ENCODE data around the gene USP7. TPM values are rescaled to one million over a fixed set of nuclear protein-coding genes. Genes with fewer than 3 reads are reported as not detected.

The USP7 gene
- total RNA-seq, result 10 to 100 TPM; 42.2 to 57.4 TPM

DNA sequence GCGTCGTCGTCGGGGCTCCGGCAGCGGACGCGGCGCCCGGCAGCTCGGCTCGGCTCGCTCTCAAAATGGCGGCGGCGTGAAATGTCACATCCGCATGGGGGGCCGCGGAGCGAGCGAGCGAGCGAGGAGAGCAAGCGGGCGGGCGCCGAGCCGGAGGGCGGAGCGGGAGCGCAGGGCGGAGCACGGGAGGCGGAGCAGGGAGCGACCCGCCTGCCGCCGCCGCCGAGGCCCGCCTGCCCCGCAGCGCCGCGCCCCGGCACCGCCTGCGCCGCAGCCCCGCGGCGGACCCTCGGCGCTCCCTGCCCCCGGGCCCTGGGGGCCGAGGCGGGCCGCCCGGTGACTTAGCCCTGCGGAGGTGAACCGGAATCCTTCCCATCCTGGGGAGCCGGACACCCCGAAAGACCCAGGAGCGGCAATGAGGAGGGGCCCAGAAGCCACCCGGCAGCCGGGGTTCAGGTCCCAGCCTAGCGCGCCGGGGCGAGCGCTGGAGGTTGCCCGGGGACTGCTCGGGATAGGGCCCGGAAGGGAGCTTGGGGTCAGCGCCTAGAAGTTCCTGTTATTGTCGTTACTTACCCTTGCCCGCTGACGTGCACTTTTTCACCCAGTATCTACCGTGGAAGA lies at the start of gene USP7:
USP7 (minus strand) TSS at position 86 of the 621 bp plus-strand sequence. CDS start 621 bp downstream, outside the sequence.
- H3K36me3 ChIP-seq, result no peaks in the 10 kb centered on the region
- H3K4me3 ChIP-seq, result peak within 1 kb of the TSS; percentile 73 to 78
- DNase-seq (ENCODE audit: low spot score), result peak; percentile 85
- H3K27me3 ChIP-seq, result no peaks in the 10 kb centered on the region
- H3K27ac ChIP-seq, result peak within 1 kb of the TSS; percentile 71 to 76
- TF ChIP-seq, protein P1, sequence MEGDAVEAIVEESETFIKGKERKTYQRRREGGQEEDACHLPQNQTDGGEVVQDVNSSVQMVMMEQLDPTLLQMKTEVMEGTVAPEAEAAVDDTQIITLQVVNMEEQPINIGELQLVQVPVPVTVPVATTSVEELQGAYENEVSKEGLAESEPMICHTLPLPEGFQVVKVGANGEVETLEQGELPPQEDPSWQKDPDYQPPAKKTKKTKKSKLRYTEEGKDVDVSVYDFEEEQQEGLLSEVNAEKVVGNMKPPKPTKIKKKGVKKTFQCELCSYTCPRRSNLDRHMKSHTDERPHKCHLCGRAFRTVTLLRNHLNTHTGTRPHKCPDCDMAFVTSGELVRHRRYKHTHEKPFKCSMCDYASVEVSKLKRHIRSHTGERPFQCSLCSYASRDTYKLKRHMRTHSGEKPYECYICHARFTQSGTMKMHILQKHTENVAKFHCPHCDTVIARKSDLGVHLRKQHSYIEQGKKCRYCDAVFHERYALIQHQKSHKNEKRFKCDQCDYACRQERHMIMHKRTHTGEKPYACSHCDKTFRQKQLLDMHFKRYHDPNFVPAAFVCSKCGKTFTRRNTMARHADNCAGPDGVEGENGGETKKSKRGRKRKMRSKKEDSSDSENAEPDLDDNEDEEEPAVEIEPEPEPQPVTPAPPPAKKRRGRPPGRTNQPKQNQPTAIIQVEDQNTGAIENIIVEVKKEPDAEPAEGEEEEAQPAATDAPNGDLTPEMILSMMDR (IDR thresholded peaks at IDR 0.05), result no peak
- H3K4me1 ChIP-seq, result peaks cover 0 to 40% of the 10 kb centered on the region in 2 donors
- H3K9me3 ChIP-seq, result no peaks in the 10 kb centered on the region

DNA sequence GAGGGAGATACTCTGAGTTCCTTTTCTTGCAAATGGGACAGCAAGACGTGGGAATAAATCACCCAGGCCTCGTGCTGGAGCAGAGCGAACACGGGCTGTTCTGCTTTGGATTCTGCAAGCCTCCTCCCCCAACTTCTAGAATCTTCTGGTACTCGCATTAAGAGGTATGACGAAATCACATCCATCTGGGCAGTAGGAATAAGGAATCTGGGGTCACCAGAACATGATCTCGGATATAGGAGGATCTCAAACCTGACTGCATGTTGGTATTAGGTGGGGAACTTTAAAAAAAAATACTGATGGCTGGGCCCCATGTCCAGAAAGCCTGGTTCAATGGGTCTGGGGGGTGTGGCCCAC lies 49.8 kb upstream of the USP7 start:
- Histone ChIP-seq H3K4me1 (peaks cover 0 to 7% of the 10 kb centered on the region in 2 donors), H3K27ac (no peak overlapping the region), H3K27me3 (no peaks in the 10 kb centered on the region), H3K36me3 (no peaks in the 10 kb centered on the region), H3K4me3 (no peak overlapping the region), H3K9me3 (peaks cover 0 to 8% of the 10 kb centered on the region in 2 donors)
- TF ChIP-seq, protein P1 (IDR thresholded peaks at IDR 0.05), result no peak
- no peak for DNase-seq (ENCODE audit: low spot score)

DNA sequence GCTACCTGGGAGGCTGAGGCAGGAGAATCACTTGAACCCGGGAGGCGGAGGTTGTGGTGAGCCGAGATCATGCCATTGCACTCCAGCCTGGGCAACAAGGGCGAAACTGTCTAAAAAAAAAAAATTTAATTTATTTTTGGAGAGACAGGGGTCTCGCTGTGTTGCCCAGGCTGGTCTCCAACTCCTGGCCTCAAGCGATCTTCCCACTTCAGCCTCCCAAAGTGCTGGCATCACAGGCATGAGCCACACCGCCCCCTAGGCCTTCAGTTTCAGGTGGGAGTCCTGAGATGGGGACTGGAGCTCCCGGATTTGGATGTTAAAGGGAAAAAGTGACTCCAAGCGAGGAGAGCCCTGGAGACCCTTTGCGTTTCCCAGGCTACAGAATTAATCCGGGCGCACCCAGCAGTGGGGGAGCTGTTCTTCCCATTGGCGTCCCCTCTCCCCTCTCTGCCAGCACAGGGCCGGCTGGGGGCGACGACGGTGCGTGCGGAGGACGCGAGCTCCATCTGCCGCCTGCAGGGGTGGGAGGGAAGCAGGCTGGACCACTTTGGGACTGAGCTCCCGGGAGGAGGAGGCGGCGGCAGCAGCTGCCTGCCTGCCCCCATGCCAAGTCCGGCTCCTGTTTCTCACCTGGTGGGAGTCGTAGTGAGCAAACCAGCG lies 49.3 kb upstream of the USP7 start:
- Histone ChIP-seq H3K27ac (no peak overlapping the region), H3K27me3 (no peaks in the 10 kb centered on the region), H3K9me3 (peaks cover 0 to 8% of the 10 kb centered on the region in 2 donors), H3K4me3 (no peak overlapping the region), H3K36me3 (no peaks in the 10 kb centered on the region), H3K4me1 (peaks cover 0 to 10% of the 10 kb centered on the region in 2 donors)
- no peak for DNase-seq (ENCODE audit: low spot score)
- TF ChIP-seq, protein P1 (IDR thresholded peaks at IDR 0.05), result peak in 1 of 2 donors; percentile 46

DNA sequence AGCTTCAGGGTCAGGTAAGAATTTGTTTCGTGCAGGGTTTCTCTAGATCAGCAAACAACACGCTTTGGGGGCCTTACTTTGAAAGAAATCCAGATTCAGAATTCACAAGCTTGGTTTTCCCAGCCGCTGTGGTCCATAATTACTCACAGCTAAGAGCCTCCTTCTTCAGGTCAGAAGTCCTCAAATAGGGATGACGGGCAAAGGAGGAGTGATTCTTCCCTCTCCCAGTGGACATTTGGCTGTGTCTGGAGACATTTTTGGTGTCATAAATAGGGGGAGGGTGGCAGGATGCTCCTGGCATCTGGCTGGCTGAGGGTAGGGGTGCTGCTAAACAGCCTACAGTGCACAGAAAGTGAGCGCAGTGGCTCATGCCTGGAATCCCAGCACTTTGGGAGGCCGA lies 48.6 kb upstream of the USP7 start:
- peaks cover 0 to 8% of the 10 kb centered on the region in 2 donors for H3K9me3 ChIP-seq
- TF ChIP-seq, protein P1 (IDR thresholded peaks at IDR 0.05), result no peak

DNA sequence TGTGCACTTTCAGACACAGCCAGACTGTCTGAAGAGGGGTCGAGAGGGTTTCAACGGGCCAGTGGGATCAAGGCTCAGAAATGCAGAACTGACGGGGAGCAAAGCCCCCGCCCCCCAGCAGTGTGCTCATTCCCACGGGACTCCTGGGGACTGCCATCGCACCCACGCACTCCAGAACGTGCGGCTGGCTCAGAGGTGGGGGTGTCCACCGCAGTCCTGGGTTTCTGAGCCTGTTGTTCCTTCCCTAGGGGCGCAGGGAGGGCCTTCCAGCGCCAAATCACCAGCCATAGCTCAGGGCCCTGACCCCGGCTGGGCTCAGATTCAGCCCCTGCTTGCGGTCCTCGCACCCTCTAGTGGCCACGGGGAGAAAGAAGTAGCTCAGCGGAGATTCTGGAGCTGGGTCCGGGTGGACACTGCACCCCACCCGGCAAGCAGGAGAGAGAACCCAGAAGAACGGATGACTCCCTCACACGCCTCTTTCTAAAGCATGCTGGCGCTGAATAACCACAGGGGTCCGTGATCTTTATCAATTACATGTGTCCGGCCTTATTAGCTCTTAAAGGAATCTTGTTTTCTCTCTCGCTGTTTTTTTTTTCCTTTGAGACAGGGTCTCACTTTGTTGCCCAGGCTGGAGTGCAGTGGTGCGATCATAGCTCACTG lies 45.0 kb upstream of the USP7 start:
- DNase-seq (ENCODE audit: low spot score), result peak; percentile 63

More for the DNA sequence above, 48.6 kb upstream of the USP7 start:
- Histone ChIP-seq H3K4me3 (no peak overlapping the region), H3K4me1 (peaks cover 0 to 10% of the 10 kb centered on the region in 2 donors), H3K27me3 (no peaks in the 10 kb centered on the region), H3K27ac (no peak overlapping the region), H3K36me3 (no peaks in the 10 kb centered on the region)
- DNase-seq (ENCODE audit: low spot score), result no peak

More for the DNA sequence above, 45.0 kb upstream of the USP7 start:
- Histone ChIP-seq H3K36me3 (no peaks in the 10 kb centered on the region), H3K27me3 (no peaks in the 10 kb centered on the region), H3K4me3 (peak overlapping the region; percentile 18 to 35), H3K4me1 (peaks cover 0 to 10% of the 10 kb centered on the region in 2 donors), H3K9me3 (no peaks in the 10 kb centered on the region), H3K27ac (no peak overlapping the region)
- TF ChIP-seq, protein P1 (IDR thresholded peaks at IDR 0.05), result peak; percentile 69 to 89
